ENCODE measurements around the gene C12orf57. TPM values are rescaled to one million over a fixed set of nuclear protein-coding genes. Genes with fewer than 3 reads are reported as not detected.

Gene C12orf57
- total and polyA plus RNA-seq, 9 of the 15 experiments (the other 6 are each of a cell fraction or from before 2014, with no cell fraction given): 26.7 to 191 (median 107) TPM

DNA sequence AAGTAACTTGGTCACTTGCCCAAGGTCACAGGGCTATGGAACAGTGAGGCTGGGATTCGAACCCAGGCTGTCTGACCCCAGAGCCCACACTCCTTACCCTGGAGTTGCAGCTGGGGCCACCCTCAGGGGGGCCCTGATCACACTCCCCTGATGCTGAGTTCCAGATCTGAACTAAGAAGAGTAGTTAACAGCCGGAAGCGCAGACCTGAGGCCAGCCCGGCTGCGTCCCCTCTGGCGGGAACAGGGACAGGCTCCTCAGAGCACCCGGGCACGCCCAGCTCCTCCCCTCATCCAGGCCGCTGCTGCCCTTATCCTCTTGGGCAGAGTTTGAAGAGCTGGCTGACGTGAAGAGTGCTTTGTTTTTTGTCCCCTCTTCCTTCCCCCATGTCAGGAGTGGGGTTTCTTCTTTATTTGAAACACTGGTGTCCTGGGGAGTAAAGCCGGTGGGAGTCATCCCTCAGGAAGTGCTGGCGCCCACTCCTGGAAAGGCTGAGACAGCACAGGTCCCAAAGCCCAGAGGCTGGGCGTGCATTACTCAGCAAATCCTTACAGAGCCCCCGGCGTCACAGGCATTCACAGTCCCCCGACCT lies 18.0 kb downstream of the C12orf57 start (continued):
- TF ChIP-seq, protein P1, sequence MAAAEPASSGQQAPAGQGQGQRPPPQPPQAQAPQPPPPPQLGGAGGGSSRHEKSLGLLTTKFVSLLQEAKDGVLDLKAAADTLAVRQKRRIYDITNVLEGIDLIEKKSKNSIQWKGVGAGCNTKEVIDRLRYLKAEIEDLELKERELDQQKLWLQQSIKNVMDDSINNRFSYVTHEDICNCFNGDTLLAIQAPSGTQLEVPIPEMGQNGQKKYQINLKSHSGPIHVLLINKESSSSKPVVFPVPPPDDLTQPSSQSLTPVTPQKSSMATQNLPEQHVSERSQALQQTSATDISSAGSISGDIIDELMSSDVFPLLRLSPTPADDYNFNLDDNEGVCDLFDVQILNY (CRISPR knock-in tag; IDR thresholded peaks at IDR 0.05): no peak
- TF ChIP-seq ZNF124 (CRISPR knock-in tag; IDR thresholded peaks at IDR 0.05): no peak
- no peak for TF ChIP-seq RUNX1 (IDR thresholded peaks at IDR 0.05; ENCODE audit: low read depth)
- TF ChIP-seq CBX1 (IDR thresholded peaks at IDR 0.05; ENCODE audit: low read depth): 0 out of 2 replicates have a peak, but pooled peaks have one; percentile 71
- TF ChIP-seq NRF1 (conservative IDR thresholded peaks at IDR 0.05 in 1 of 2, IDR thresholded peaks at IDR 0.05 in 1 of 2): peak; percentile 56 to 61
- peak; percentile 83 for TF ChIP-seq POLR2A (conservative IDR thresholded peaks at IDR 0.05)
- no peak for TF ChIP-seq ZNF75A (CRISPR knock-in tag; IDR thresholded peaks at IDR 0.05)
- TF ChIP-seq RBM25 (IDR thresholded peaks at IDR 0.05; ENCODE audit: low read depth, low read length, severe bottlenecking): no peak
- no peak for TF ChIP-seq KDM1A (IDR thresholded peaks at IDR 0.05)
- TF ChIP-seq, protein P2, sequence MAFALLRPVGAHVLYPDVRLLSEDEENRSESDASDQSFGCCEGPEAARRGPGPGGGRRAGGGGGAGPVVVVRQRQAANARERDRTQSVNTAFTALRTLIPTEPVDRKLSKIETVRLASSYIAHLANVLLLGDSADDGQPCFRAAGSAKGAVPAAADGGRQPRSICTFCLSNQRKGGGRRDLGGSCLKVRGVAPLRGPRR (CRISPR knock-in tag; IDR thresholded peaks at IDR 0.05): no peak
- TF ChIP-seq SIN3A (IDR thresholded peaks at IDR 0.05; ENCODE audit: borderline replicate concordance in 2 of 2, control insufficient read depth in 1 of 2, low read depth in 2 of 2, low read length in 2 of 2): no peak
- TF ChIP-seq FOXP1 (CRISPR knock-in tag; IDR thresholded peaks at IDR 0.05): no peak
- TF ChIP-seq POLR2AphosphoS2 (IDR thresholded peaks at IDR 0.05; ENCODE audit: low read length): no peak
- no peak for TF ChIP-seq ZNF143 (CRISPR knock-in tag; IDR thresholded peaks at IDR 0.05)
- TF ChIP-seq ZNF232 (CRISPR knock-in tag; IDR thresholded peaks at IDR 0.05): no peak
- TF ChIP-seq TEAD1 (CRISPR knock-in tag; IDR thresholded peaks at IDR 0.05): 0 out of 4 replicates have a peak, but pooled peaks of 1 of the 2 experiments have one; percentile 33
- TF ChIP-seq, protein P3, sequence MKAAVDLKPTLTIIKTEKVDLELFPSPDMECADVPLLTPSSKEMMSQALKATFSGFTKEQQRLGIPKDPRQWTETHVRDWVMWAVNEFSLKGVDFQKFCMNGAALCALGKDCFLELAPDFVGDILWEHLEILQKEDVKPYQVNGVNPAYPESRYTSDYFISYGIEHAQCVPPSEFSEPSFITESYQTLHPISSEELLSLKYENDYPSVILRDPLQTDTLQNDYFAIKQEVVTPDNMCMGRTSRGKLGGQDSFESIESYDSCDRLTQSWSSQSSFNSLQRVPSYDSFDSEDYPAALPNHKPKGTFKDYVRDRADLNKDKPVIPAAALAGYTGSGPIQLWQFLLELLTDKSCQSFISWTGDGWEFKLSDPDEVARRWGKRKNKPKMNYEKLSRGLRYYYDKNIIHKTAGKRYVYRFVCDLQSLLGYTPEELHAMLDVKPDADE (conservative IDR thresholded peaks at IDR 0.05; ENCODE audit: control insufficient read depth, low read depth, low read length): 0 out of 2 replicates have a peak, but pooled peaks have one; percentile 41
- 0 out of 2 replicates have a peak, but pooled peaks have one; percentile 42 for TF ChIP-seq HDAC2 (IDR thresholded peaks at IDR 0.05)
- TF ChIP-seq HMGN3 (IDR thresholded peaks at IDR 0.05; ENCODE audit: borderline replicate concordance, extremely low read depth, insufficient read length, low read depth, low read length): no peak
- no peak for TF ChIP-seq BCL6 (CRISPR knock-in tag; IDR thresholded peaks at IDR 0.05)
- TF ChIP-seq SRSF1 (IDR thresholded peaks at IDR 0.05; ENCODE audit: low read depth, low read length): no peak
- peak in 1 of 2 experiments; percentile 47; a peak in 1 of 4 replicates for TF ChIP-seq KDM4B (IDR thresholded peaks at IDR 0.05; ENCODE audit: borderline replicate concordance in 2 of 2, low read depth in 1 of 2)
- no peak for TF ChIP-seq XRCC5 (IDR thresholded peaks at IDR 0.05; ENCODE audit: low read depth, low read length)
- TF ChIP-seq ZNF57 (CRISPR knock-in tag; IDR thresholded peaks at IDR 0.05): no peak
- TF ChIP-seq, protein P4, sequence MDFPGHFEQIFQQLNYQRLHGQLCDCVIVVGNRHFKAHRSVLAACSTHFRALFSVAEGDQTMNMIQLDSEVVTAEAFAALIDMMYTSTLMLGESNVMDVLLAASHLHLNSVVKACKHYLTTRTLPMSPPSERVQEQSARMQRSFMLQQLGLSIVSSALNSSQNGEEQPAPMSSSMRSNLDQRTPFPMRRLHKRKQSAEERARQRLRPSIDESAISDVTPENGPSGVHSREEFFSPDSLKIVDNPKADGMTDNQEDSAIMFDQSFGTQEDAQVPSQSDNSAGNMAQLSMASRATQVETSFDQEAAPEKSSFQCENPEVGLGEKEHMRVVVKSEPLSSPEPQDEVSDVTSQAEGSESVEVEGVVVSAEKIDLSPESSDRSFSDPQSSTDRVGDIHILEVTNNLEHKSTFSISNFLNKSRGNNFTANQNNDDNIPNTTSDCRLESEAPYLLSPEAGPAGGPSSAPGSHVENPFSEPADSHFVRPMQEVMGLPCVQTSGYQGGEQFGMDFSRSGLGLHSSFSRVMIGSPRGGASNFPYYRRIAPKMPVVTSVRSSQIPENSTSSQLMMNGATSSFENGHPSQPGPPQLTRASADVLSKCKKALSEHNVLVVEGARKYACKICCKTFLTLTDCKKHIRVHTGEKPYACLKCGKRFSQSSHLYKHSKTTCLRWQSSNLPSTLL (IDR thresholded peaks at IDR 0.05): no peak
- no peak for TF ChIP-seq ZBTB17 (CRISPR knock-in tag; IDR thresholded peaks at IDR 0.05)
- no peak for TF ChIP-seq ZNF507 (tag; conservative IDR thresholded peaks at IDR 0.05)
